Naive thymus-derived CD4-positive, alpha-beta T cell (primary cell): ENCODE measurements around the gene KL. TPM values are rescaled to one million over a fixed set of nuclear protein-coding genes. Genes with fewer than 3 reads are reported as not detected.

Source experiments
- ATAC-seq: fragments of 150-1000 bp; cut with Tn5 transposase; 2 replicates; pipeline ENCODE4 v1.10.0; 2021; ENCODE audit warnings: mild to moderate bottlenecking, moderate library complexity
- CTCF ChIA-PET: fragments of 350-600 bp; sonication (Branson Sonifier 250); formaldehyde crosslinking; loops from one replicate; lab custom pipeline; 2021; ENCODE audit warnings: antibody characterized with exemption; lab: Charles Lee
- POLR2A ChIA-PET: fragments of 350-600 bp; sonication (Branson Sonifier 250); formaldehyde crosslinking; loops from one replicate; lab custom pipeline; 2021; ENCODE audit warnings: antibody characterized with exemption, inconsistent platforms; lab: Charles Lee
- DNase-seq, 9 donors: peaks; one replicate each; pipeline versions ENCODE4 v3.0.0 to v3.0.0-alpha.2; 2020 to 2022; ENCODE audit warnings: mixed read lengths in 1 of 9
- H3K27ac ChIP-seq: one replicate; pipeline ENCODE4 v1.7.0; 2013; ENCODE audit warnings: mild to moderate bottlenecking, low read depth, low read length, moderate library complexity
- H3K27me3 ChIP-seq, 2 donors: one replicate each; pipeline ENCODE4 v1.7.0; 2013; ENCODE audit warnings: low read length in 2 of 2, mild to moderate bottlenecking in 2 of 2, moderate library complexity in 2 of 2; ENCODE audit not compliant: control insufficient read depth in 2 of 2, insufficient read depth in 2 of 2
- H3K36me3 ChIP-seq, 3 experiments: 1 replicate in 2 of 3; 2 replicates in 1 of 3; pipeline ENCODE4 v1.7.0; 2013; ENCODE audit warnings: low read length in 3 of 3, mild to moderate bottlenecking in 3 of 3, moderate library complexity in 1 of 3; ENCODE audit not compliant: insufficient read depth in 3 of 3, control insufficient read depth in 2 of 3
- H3K4me1 ChIP-seq, 2 donors: one replicate each; pipeline ENCODE4 v1.7.0; 2013; ENCODE audit warnings: low read length in 2 of 2, mild to moderate bottlenecking in 2 of 2, moderate library complexity in 1 of 2; ENCODE audit not compliant: control insufficient read depth in 2 of 2, insufficient read depth in 2 of 2
- H3K4me3 ChIP-seq: 2 replicates; pipeline ENCODE4 v1.7.0; 2013; ENCODE audit warnings: mild to moderate bottlenecking, low read length
- H3K9me3 ChIP-seq, 3 experiments: 1 replicate in 2 of 3; 2 replicates in 1 of 3; pipeline ENCODE4 v1.7.0; 2013; ENCODE audit warnings: low read length in 3 of 3; ENCODE audit not compliant: control insufficient read depth in 2 of 3
- H3K27ac Mint-ChIP-seq, 9 donors: one replicate each; pipeline ENCODE4 v1.8.0; 2020 to 2022; ENCODE audit warnings: mixed read lengths in 9 of 9, mild to moderate bottlenecking in 8 of 9, moderate library complexity in 5 of 9, inconsistent platforms in 2 of 9
- H3K27me3 Mint-ChIP-seq, 5 donors: one replicate each; pipeline ENCODE4 v1.8.0; 2021 to 2022; ENCODE audit warnings: mixed read lengths in 5 of 5, mild to moderate bottlenecking in 1 of 5
- H3K36me3 Mint-ChIP-seq, 5 donors: one replicate each; pipeline ENCODE4 v1.8.0; 2020 to 2022; ENCODE audit warnings: mixed read lengths in 5 of 5, mild to moderate bottlenecking in 3 of 5, inconsistent platforms in 1 of 5
- H3K4me1 Mint-ChIP-seq, 7 donors: one replicate each; pipeline ENCODE4 v1.8.0; 2020 to 2022; ENCODE audit warnings: mixed read lengths in 7 of 7, mild to moderate bottlenecking in 3 of 7, inconsistent platforms in 1 of 7
- H3K4me3 Mint-ChIP-seq, 10 donors: one replicate each; pipeline ENCODE4 v1.8.0; 2020 to 2022; ENCODE audit warnings: mild to moderate bottlenecking in 10 of 10, mixed read lengths in 10 of 10, moderate library complexity in 6 of 10, inconsistent platforms in 2 of 10
- H3K9me3 Mint-ChIP-seq, 11 donors: one replicate each; pipeline ENCODE4 v1.8.0; 2020 to 2022; ENCODE audit warnings: mixed read lengths in 11 of 11, mild to moderate bottlenecking in 4 of 11, inconsistent platforms in 1 of 11, moderate library complexity in 1 of 11
- intact Hi-C, 2 donors: fragments of 100-400 bp; cut with micrococcal nuclease; formaldehyde crosslinking; loops; one replicate each; pipeline ENCODE4 v1.15.1; 2023
- polyA plus RNA-seq, 2 donors: library from polyadenylated mRNA; unstranded; fragments of 300-500 nt; fragmentation: Illumina TruSeq; gene quantifications; one replicate each; pipeline ENCODE4 v1.2.3, GENCODE V29; 2021
- total RNA-seq, 6 experiments: library from RNA in 5 of 6; stranded (reverse) in 5 of 6; gene quantifications; 1 replicate in 5 of 6; 2 replicates in 1 of 6; pipeline ENCODE4 v1.2.3 and lab custom pipeline; 2021 to 2026

The KL gene
- total and polyA plus RNA-seq, 7 experiments from 2014 or later = 0.15 to 0.36 (median 0.22) TPM; not detected in 2

GRCh38 chr13:33092073-33092987 is 76.1 kb downstream of the KL start:
- H3K4me3 Mint-ChIP-seq = no peak overlapping the region
- DNase-seq = no peak
- Histone ChIP-seq H3K36me3 (no peaks in the 10 kb centered on the region), H3K9me3 (no peaks in the 10 kb centered on the region), H3K4me3 (no peak overlapping the region), H3K27me3 (no peaks in the 10 kb centered on the region), H3K27ac (no peak overlapping the region), H3K4me1 (no peaks in the 10 kb centered on the region)
- no peak for ATAC-seq
- no peak overlapping the region for H3K27ac Mint-ChIP-seq
- intact Hi-C loops = no loop called here
- peaks cover 0 to 3% (median 0%) of the 10 kb centered on the region in 5 donors for H3K36me3 Mint-ChIP-seq
- ChIA-PET POLR2A (no interaction called here), CTCF (no interaction called here)
- peaks cover 4 to 11% (median 6%) of the 10 kb centered on the region in 5 donors for H3K27me3 Mint-ChIP-seq
- peaks cover 0 to 5% (median 0%) of the 10 kb centered on the region in 7 donors for H3K4me1 Mint-ChIP-seq
- H3K9me3 Mint-ChIP-seq = peaks cover 0 to 4% (median 0%) of the 10 kb centered on the region in 11 donors

- Histone ChIP-seq H3K27me3 (no peaks in the 10 kb centered on the region), H3K4me3 (no peak overlapping the region), H3K36me3 (no peaks in the 10 kb centered on the region), H3K4me1 (no peaks in the 10 kb centered on the region), H3K9me3 (no peaks in the 10 kb centered on the region), H3K27ac (no peak overlapping the region)
- H3K36me3 Mint-ChIP-seq = peaks cover 0 to 3% (median 0%) of the 10 kb centered on the region in 5 donors
- H3K27ac Mint-ChIP-seq = no peak overlapping the region
- H3K4me1 Mint-ChIP-seq = peaks cover 0 to 1% (median 0%) of the 10 kb centered on the region in 7 donors
- peaks cover 0 to 16% (median 4%) of the 10 kb centered on the region in 11 donors for H3K9me3 Mint-ChIP-seq
- H3K4me3 Mint-ChIP-seq = no peak overlapping the region
- POLR2A ChIA-PET = no interaction called here
- intact Hi-C loops = no loop called here
- CTCF ChIA-PET = interaction anchor here (0.7 kb wide), 1 partner anchor 227 kb away, joined by 5 read pairs; no protein-coding TSS in a partner anchor
- DNase-seq = no peak
- peaks cover 5 to 16% (median 11%) of the 10 kb centered on the region in 5 donors for H3K27me3 Mint-ChIP-seq
- no peak for ATAC-seq
Measured at GRCh38 chr13:33096886-33097605, 80.8 kb downstream of the KL start.

GRCh38 chr13:33099860-33100259 is 83.6 kb downstream of the KL start:
- Histone ChIP-seq H3K36me3 (no peaks in the 10 kb centered on the region), H3K4me1 (no peaks in the 10 kb centered on the region), H3K27ac (no peak overlapping the region), H3K27me3 (no peaks in the 10 kb centered on the region), H3K9me3 (no peaks in the 10 kb centered on the region), H3K4me3 (no peak overlapping the region)
- Mint-ChIP-seq H3K4me3 (no peak overlapping the region), H3K27me3 (peaks cover 12 to 22% (median 17%) of the 10 kb centered on the region in 5 donors), H3K27ac (no peak overlapping the region), H3K36me3 (no peaks in the 10 kb centered on the region), H3K9me3 (peaks cover 0 to 15% (median 4%) of the 10 kb centered on the region in 11 donors), H3K4me1 (no peaks in the 10 kb centered on the region)
- no peak for DNase-seq
- CTCF ChIA-PET = no interaction called here
- intact Hi-C loops = no loop called here
- POLR2A ChIA-PET = no interaction called here
- ATAC-seq = no peak

- ChIA-PET CTCF (no interaction called here), POLR2A (no interaction called here)
- Mint-ChIP-seq H3K27ac (no peak overlapping the region), H3K4me3 (no peak overlapping the region), H3K36me3 (no peaks in the 10 kb centered on the region), H3K9me3 (peaks cover 0 to 15% (median 4%) of the 10 kb centered on the region in 11 donors), H3K27me3 (peaks cover 17 to 24% (median 18%) of the 10 kb centered on the region in 5 donors), H3K4me1 (no peaks in the 10 kb centered on the region)
- intact Hi-C loops = no loop called here
- no peaks in the 10 kb centered on the region for H3K36me3 ChIP-seq
- no peak for ATAC-seq
- H3K27me3 ChIP-seq = no peaks in the 10 kb centered on the region
- DNase-seq = no peak
- no peak overlapping the region for H3K27ac ChIP-seq
- no peak overlapping the region for H3K4me3 ChIP-seq
- H3K9me3 ChIP-seq = no peaks in the 10 kb centered on the region
- no peaks in the 10 kb centered on the region for H3K4me1 ChIP-seq
Measured at GRCh38 chr13:33100886-33101285, 84.7 kb downstream of the KL start.

- Mint-ChIP-seq H3K27me3 (peaks cover 13 to 29% (median 26%) of the 10 kb centered on the region in 5 donors), H3K4me1 (no peaks in the 10 kb centered on the region), H3K9me3 (peaks cover 0 to 12% (median 4%) of the 10 kb centered on the region in 11 donors), H3K36me3 (no peaks in the 10 kb centered on the region), H3K4me3 (no peak overlapping the region), H3K27ac (no peak overlapping the region)
- ChIA-PET CTCF (no interaction called here), POLR2A (no interaction called here)
- Histone ChIP-seq H3K27me3 (no peaks in the 10 kb centered on the region), H3K4me1 (no peaks in the 10 kb centered on the region), H3K9me3 (no peaks in the 10 kb centered on the region), H3K36me3 (no peaks in the 10 kb centered on the region), H3K4me3 (no peak overlapping the region), H3K27ac (no peak overlapping the region)
- no peak for ATAC-seq
- DNase-seq = no peak
- intact Hi-C loops = no loop called here
Measured at GRCh38 chr13:33101835-33102234, 85.6 kb downstream of the KL start.

- peaks cover 0 to 1% (median 0%) of the 10 kb centered on the region in 7 donors for H3K4me1 Mint-ChIP-seq
- peaks cover 9 to 43% (median 37%) of the 10 kb centered on the region in 5 donors for H3K27me3 Mint-ChIP-seq
- intact Hi-C loops = no loop called here
Measured at GRCh38 chr13:33103457-33103856, 87.2 kb downstream of the KL start.

More at GRCh38 chr13:33103457-33103856, 87.2 kb downstream of the KL start:
- Histone ChIP-seq H3K4me3 (no peak overlapping the region), H3K9me3 (no peaks in the 10 kb centered on the region), H3K27ac (no peak overlapping the region), H3K4me1 (no peaks in the 10 kb centered on the region), H3K27me3 (no peaks in the 10 kb centered on the region), H3K36me3 (no peaks in the 10 kb centered on the region)
- no peak for DNase-seq
- H3K4me3 Mint-ChIP-seq = no peak overlapping the region
- peaks cover 0 to 6% (median 3%) of the 10 kb centered on the region in 11 donors for H3K9me3 Mint-ChIP-seq
- no peak for ATAC-seq
- no peaks in the 10 kb centered on the region for H3K36me3 Mint-ChIP-seq
- H3K27ac Mint-ChIP-seq = no peak overlapping the region
- CTCF ChIA-PET = no interaction called here
- POLR2A ChIA-PET = no interaction called here
